Measurements from ENCODE around the gene SKA1. TPM values are rescaled to one million over a fixed set of nuclear protein-coding genes. Genes with fewer than 3 reads are reported as not detected.

The SKA1 gene
- total and polyA plus RNA-seq, 9 of the 15 experiments (the other 6 are each of a cell fraction or from before 2014, with no cell fraction given) = 27.8 to 67.2 (median 41.9) TPM

GRCh38 chr18:50401888-50402287, 27.0 kb downstream of the SKA1 start (continued):
- TF ChIP-seq STAT6 (CRISPR knock-in tag; IDR thresholded peaks at IDR 0.05) (no peak), JUND (IDR thresholded peaks at IDR 0.05; ENCODE audit: borderline replicate concordance, low read depth, low read length) (peak; percentile 4; the same call in 1 of the 2 replicates), JUND (tag; IDR thresholded peaks at IDR 0.05; ENCODE audit: borderline replicate concordance, low read depth, low read length) (no peak), KLF13 (tag; IDR thresholded peaks at IDR 0.05; ENCODE audit: borderline replicate concordance, low read depth) (no peak), ZNF280B (CRISPR knock-in tag; IDR thresholded peaks at IDR 0.05) (no peak), CCNT2 (IDR thresholded peaks at IDR 0.05; ENCODE audit: borderline replicate concordance, extremely low read depth, insufficient read length, low read depth, low read length) (no peak), ATF7 (IDR thresholded peaks at IDR 0.05) (no peak), BRCA1 (IDR thresholded peaks at IDR 0.05) (no peak), BRCA1 (CRISPR knock-in tag; IDR thresholded peaks at IDR 0.05) (no peak), DNMT1 (IDR thresholded peaks at IDR 0.05) (no peak), THRB (CRISPR knock-in tag; conservative IDR thresholded peaks at IDR 0.05) (no peak), ARID2 (IDR thresholded peaks at IDR 0.05) (no peak), HCFC1 (IDR thresholded peaks at IDR 0.05; ENCODE audit: low read depth, low read length) (no peak), ZNF655 (CRISPR knock-in tag; IDR thresholded peaks at IDR 0.05) (no peak), ZNF436 (CRISPR knock-in tag; IDR thresholded peaks at IDR 0.05) (no peak), ZBTB43 (CRISPR knock-in tag; IDR thresholded peaks at IDR 0.05) (no peak), ZNF408 (CRISPR knock-in tag; IDR thresholded peaks at IDR 0.05; ENCODE audit: low read depth) (no peak), TAF9B (IDR thresholded peaks at IDR 0.05; ENCODE audit: partially characterized antibody) (no peak), E2F6 (IDR thresholded peaks at IDR 0.05; ENCODE audit: borderline replicate concordance in 1 of 2, extremely low read depth in 1 of 2, insufficient read depth in 1 of 2, insufficient read length in 1 of 2, low read depth in 1 of 2, low read length in 1 of 2, poor library complexity in 1 of 2, severe bottlenecking in 1 of 2) (peak in 1 of 2 experiments; percentile 24), XRCC3 (IDR thresholded peaks at IDR 0.05) (no peak)
